Measurements from ENCODE around the gene ISOC2.

Gene ISOC2

DNA sequence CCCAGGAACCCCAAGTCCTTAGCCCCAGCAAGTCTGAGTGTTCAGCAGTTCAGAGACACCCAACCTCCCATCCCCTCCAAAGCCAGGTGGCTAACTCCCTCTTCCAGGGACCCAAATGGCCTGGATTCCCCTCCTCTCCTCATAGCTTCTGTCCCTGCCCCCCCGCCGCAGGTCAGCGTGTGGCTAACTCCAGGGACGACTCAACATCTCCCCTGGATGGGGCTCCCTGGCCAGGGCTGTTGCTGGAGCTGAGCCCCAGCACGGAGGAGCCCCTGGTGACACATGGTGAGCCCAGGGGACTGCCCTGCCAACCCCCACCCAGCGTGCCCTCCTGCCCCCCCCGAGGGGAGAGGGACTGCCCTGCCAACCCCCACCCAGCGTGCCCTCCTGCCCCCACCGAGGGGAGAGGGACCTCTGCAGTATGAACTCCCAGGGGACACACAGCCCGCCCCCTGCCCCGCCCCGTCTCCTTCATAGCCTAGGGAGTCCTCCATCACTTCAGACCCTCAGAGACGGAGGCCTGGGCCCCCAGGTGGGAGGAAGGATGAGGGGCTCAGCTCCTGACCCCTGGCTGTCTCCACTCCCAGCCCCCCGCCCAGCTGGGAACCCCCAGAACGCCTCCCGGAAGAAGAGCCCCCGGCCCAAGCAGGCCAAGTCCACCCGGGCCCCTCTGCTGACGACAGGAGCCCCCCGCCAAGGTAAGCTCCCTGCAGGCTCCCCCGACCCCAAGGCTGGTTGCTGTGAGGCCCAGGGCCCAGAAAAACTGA is 28.5 kb upstream of the ISOC2 start:
- DNase-seq, result peak; percentile 25

- peak; percentile 20 for DNase-seq
Observed at GRCh38 chr19:55488986-55489710, 27.7 kb upstream of the ISOC2 start.

DNA sequence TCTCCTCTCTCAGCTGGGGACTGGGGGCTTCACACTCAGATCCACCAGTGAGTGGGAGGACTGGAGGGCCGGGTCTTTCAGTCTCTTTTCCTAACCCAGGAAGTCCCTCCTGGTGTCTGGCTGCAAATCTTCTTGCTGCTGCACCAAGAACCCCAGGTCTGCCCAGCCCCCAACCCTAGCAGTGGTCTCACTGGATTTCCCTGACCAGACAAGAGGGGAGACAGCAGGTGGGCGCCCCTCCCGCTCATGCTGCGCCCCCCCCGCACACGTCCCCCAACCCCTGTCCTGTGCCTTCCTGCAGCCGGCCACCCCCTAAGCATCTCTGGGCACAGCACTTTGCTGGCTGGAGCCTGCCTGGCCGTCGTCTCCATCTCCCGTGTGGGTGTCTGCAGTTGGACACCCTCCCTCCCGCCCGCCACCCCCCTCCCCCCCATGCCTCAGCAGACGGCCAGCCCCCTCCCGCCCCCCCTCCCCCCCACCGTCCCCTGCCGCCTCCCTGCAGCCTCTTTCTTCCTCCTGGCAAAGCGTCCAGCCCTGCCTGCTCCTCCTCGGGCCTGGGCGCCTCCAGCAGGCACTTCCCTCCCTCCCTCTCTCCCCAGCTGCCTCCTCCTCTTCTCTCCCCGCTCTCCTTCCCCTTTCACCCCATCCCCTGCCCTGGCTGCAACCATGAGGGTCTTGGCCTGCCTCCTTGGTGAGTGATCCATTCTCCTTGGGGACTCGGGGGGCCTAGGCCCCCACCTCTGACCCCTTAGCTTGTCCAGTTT is 26.7 kb upstream of the ISOC2 start, which contains the start of gene SSC5D:
Gene SSC5D (plus strand): TSS at position 513 of the 764 bp plus-strand sequence. CDS start 154 bp downstream, at position 667.
- peak; percentile 51 for DNase-seq

DNA sequence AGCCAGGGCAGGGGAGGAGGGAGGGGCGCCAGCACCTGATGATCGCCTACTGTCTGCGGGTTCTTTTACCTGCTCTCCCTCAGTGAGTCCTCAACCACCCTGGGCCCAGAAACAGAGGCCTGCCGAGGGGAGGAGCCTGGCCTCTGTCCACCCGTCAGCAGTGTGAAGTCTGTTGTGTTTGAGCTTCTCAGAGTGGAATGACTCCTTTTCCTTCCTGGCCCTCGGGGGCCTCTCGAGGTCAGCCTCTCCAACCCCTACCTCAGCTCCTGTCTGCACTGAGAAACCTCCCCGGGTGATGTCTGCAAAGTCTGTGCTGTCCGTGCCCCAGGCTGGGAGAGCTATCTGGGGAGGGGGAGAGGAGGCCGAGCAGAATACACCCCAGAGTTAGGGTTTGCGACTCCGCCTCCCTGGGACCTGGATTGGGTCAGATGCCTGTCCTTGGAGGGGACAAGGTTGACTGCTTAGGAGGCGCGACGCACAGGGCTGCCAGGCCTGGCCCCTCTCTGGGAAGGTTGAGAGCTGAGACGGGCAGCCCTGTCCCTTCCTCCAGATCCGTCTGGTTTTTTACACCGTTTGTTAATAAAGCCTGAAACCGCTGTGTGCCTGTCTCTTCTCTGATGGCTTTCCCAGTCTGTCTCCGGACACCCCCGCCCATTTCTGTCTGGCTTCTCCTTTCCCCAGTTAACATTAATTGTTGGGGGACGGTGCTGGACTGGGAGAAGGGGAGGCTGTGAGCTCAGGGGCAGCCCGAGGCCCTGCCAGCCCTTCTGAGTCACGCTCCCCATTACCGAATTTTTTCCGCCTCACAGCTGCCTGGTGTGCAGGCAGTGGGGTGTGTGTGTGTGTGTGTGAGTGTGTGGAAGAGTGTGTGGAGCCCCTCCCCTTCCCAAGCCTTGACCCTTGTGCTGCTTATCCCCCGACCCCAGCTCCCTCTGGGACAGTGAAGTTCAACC is 25.8 kb upstream of the ISOC2 start:
- peak; percentile 97 for DNase-seq

DNA sequence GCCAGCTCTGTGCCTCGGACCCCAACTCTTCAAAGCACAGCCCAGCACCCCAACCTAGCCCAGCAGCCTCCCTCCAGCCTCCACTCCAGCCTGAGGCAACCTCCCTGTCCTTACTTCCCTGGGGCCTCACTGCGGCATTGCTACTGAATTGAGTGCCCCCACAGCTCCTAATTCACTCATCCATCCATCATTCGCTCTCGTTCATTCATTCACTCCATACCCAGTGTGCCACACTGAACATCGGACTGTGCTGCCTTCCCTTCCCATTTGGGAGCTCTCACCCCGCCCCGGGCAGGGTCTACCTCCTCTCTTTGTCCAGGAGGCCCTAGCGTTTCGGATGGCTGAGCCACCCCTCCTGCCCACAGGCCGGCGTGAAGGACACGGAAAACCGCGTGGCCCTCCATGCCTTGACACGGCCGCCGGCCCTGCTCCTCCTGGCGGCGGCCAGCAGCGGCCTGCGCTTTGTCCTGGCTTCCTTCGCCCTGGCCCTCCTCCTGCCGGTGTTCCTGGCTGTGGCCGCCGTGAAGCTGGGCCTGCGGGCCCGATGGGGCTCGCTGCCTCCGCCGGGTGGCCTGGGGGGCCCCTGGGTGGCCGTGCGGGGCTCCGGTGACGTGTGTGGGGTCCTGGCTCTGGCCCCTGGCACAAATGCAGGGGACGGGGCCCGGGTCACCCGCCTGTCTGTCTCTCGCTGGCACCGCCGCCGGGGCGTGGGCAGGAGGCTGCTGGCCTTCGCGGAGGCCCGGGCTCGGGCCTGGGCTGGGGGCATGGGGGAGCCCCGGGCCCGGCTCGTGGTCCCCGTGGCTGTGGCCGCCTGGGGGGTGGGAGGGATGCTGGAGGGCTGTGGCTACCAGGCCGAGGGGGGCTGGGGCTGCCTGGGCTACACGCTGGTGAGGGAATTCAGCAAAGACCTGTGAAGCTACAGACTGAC is 24.9 kb upstream of the ISOC2 start:
- no peak for DNase-seq

- no peak for DNase-seq
Observed at GRCh38 chr19:55485439-55486011, 24.1 kb upstream of the ISOC2 start.

GRCh38 chr19:55484593-55485438 is 23.4 kb upstream of the ISOC2 start, which contains the start of gene NAT14:
TSS of gene NAT14 (plus strand) at chr19:55485188. CDS start at chr19:55485709, 521 bp downstream.
- peak; percentile 69 for DNase-seq

- DNase-seq, result no peak
Observed at GRCh38 chr19:55483706-55484592, 22.5 kb upstream of the ISOC2 start.

- DNase-seq, result no peak
Observed at GRCh38 chr19:55482967-55483705, 21.7 kb upstream of the ISOC2 start.

- no peak for DNase-seq
Observed at GRCh38 chr19:55482156-55482961, 20.9 kb upstream of the ISOC2 start.

DNA sequence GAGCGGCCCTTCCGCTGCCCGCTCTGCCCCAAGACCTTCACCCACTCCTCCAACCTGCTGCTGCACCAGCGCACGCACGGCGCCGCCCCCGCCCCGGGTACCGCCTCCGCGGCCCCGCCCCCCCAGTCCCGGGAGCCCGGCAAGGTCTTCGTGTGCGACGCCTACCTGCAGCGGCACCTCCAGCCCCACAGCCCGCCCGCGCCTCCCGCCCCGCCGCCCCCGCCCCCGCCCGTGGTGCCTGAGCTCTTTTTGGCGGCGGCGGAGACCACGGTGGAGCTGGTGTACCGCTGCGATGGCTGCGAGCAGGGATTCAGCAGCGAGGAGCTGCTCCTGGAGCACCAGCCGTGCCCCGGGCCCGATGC is 20.3 kb upstream of the ISOC2 start:
- no peak for DNase-seq

DNA sequence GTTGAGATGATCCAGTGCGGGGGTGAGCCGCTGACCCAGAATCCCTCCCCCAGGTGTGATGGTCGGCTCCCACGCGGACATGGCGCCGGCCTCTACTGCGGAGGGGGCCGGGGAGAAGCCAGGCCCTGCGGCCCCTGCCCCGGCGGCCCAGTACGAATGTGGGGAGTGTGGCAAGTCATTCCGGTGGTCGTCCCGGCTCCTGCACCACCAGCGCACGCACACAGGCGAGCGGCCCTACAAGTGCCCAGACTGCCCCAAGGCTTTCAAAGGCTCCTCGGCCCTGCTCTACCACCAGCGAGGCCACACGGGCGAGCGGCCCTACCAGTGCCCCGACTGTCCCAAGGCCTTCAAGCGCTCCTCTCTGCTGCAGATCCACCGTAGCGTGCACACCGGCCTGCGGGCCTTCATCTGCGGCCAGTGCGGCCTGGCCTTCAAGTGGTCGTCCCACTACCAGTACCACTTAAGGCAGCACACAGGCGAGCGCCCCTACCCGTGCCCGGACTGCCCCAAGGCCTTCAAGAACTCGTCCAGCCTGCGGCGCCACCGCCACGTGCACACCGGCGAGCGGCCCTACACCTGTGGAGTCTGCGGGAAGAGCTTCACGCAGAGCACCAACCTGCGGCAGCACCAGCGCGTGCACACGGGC is 19.8 kb upstream of the ISOC2 start:
- DNase-seq, result no peak

DNA sequence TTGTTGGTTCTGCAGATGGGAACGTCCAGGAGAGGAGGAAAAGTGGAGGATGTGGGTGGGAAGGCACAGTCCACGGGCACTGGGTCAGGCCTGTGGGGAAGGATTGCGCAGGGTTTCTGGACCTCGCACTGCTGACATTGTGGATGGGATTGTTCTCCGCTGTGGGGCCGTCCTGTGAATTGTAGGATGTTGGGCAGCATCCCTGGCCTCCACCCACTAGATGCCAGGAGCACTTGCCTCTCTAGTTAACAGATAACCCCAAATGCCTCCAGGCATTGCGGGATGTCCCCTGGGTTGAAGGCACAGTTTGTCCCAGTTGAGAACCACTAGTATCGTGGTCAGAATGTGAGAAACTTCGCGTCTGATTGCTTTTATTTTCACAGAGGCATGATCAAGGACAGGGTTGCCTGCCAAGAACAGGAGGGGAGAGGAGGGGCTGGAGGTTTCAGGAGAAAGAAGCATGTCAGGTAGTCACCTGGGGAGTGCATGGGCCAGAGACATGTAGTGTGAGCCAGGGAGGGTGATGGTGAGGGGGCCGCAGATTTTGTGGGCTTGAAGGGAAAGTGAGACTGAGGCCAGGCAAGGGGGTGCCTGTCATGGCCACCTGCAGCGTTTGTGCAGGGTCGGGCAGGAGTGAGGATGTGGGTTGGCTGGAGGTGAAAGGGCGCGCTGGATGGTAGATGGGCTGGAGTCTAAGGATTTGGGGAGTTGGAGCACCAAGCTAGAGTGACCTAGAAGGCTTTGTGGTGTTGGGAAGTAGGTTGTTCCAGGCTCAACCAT is 18.2 kb upstream of the ISOC2 start:
- no peak for DNase-seq

- no peak for DNase-seq
Observed at GRCh38 chr19:55479045-55479444, 17.6 kb upstream of the ISOC2 start.

DNA sequence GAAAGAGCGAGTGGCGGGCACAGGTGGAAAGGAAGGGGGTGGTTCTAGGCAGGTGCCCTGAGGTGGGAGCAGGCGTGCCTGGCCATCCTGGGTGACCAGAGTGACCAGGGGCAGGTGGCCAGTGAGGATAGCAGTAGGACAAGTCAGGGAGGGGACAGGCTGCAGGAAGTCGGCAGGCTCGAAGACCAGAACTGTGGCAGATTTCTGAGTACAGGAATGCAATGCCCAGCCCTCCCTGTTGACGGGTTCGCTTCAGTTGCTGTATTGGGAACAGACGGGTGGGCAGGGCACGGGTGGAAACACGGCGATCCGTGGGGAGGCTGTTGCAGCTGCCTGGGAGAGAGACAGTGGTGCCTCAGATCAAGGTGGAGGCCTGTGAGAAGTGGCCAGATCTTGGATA is 16.9 kb upstream of the ISOC2 start:
- DNase-seq, result no peak

DNA sequence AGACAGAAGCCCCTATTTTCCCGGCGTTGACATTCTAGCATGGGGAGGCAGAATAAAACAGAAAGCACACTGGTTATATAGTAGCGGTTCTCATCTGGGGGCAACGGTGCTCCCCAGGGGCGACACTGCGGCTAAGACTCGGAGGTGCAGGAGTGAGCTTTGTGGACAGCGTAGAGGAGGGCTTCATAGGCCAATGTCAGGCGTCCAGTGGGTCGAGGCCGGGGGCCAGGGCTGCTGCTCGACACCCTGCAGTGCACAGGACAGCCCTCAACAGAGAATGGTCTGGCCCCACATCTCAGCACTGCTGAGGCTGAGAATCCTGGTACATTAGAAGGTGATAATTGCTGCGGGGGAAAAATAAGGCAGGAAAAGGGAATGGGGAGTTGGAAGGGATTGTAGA is 16.5 kb upstream of the ISOC2 start:
- no peak for DNase-seq
